K562 (cell line): Measurements from ENCODE around the gene KIAA0319L. TPM values are rescaled to one million over a fixed set of nuclear protein-coding genes. Genes with fewer than 3 reads are reported as not detected.

Experiments used
- ARNT ChIP-seq, 2 experiments: fragments of 450-650 bp; IDR thresholded peaks; 2 replicates each; pipeline ENCODE4 v1.6.1; 2016; ENCODE audit warnings: mild to moderate bottlenecking in 1 of 2
- CEBPB ChIP-seq: fragments of 450-650 bp; IDR thresholded peaks from 2 replicates; pipeline ENCODE4 v1.6.1; 2016; ENCODE audit warnings: missing genetic modification characterization, missing compliant biosample characterization
- CGGBP1 ChIP-seq: fragments of 250-450 bp; sonication (Bioruptor Pico); IDR thresholded peaks from 2 replicates; pipeline ENCODE4 v1.9.0; 2021; ENCODE audit warnings: mild to moderate bottlenecking
- CTBP1 ChIP-seq: fragments of 450-650 bp; IDR thresholded peaks from 2 replicates; pipeline ENCODE4 v1.6.1; 2016; ENCODE audit warnings: borderline replicate concordance
- ETV6 ChIP-seq, 3 experiments: fragments of 150-350 bp in 1 of 3; sonication (generic) in 1 of 3; formaldehyde crosslinking in 1 of 3; IDR thresholded peaks; 2 replicates each; pipeline versions ENCODE4 v1.6.1 to v1.8.0; 2014 to 2022; ENCODE audit warnings: borderline replicate concordance in 2 of 3, low read depth in 2 of 3, antibody characterized with exemption in 1 of 3, low read length in 1 of 3, mild to moderate bottlenecking in 1 of 3, missing genetic modification reagents in 1 of 3
- GTF2B ChIP-seq: IDR thresholded peaks from 2 replicates; pipeline ENCODE4 v1.6.1; 2011; ENCODE audit not compliant: insufficient read length; ENCODE audit errors: extremely low read depth
- HDAC6 ChIP-seq: IDR thresholded peaks from 2 replicates; pipeline ENCODE4 v1.6.1; 2012; ENCODE audit warnings: low read depth, mild to moderate bottlenecking, control low read depth, inconsistent platforms, low read length, moderate library complexity
- HDAC8 ChIP-seq: fragments of 450-650 bp; IDR thresholded peaks from 2 replicates; pipeline ENCODE4 v1.6.1; 2016; ENCODE audit warnings: mild to moderate bottlenecking, missing genetic modification characterization, moderate library complexity, missing compliant biosample characterization
- KAT8 ChIP-seq: fragments of 450-650 bp; IDR thresholded peaks from 2 replicates; pipeline ENCODE4 v1.6.1; 2016; ENCODE audit warnings: low read depth, mild to moderate bottlenecking
- MEIS2 ChIP-seq: fragments of 450-650 bp; IDR thresholded peaks from 2 replicates; pipeline ENCODE4 v1.6.1; 2014; ENCODE audit warnings: mild to moderate bottlenecking; ENCODE audit not compliant: partially characterized antibody
- POLR3A ChIP-seq: IDR thresholded peaks from 2 replicates; pipeline ENCODE4 v1.6.1; 2011; ENCODE audit warnings: borderline replicate concordance, mild to moderate bottlenecking, moderate library complexity; ENCODE audit not compliant: insufficient read length, insufficient read depth; ENCODE audit errors: extremely low read depth
- POLR3G ChIP-seq: IDR thresholded peaks from 2 replicates; pipeline ENCODE4 v1.6.1; 2011; ENCODE audit not compliant: insufficient read length, insufficient replicate concordance; ENCODE audit errors: extremely low read depth
- SFPQ ChIP-seq: fragments of 200-400 bp; formaldehyde crosslinking; IDR thresholded peaks from 2 replicates; pipeline ENCODE4 v1.6.1; 2017; ENCODE audit warnings: mild to moderate bottlenecking, low read depth, low read length, moderate library complexity
- SIN3B ChIP-seq: fragments of 450-650 bp; IDR thresholded peaks from 2 replicates; pipeline ENCODE4 v1.6.1; 2017; ENCODE audit warnings: low read depth, mild to moderate bottlenecking, moderate library complexity
- STAG1 ChIP-seq: sonication (generic); formaldehyde crosslinking; IDR thresholded peaks from 2 replicates; pipeline ENCODE4 v1.5.0; 2020; ENCODE audit warnings: missing genetic modification reagents, borderline replicate concordance
- USF1 ChIP-seq: sonication (generic); formaldehyde crosslinking; IDR thresholded peaks from 2 replicates; pipeline ENCODE4 v1.9.0; 2022; ENCODE audit warnings: mild to moderate bottlenecking, missing genetic modification reagents
- ZBTB9 ChIP-seq: fragments of 450-650 bp; formaldehyde crosslinking; IDR thresholded peaks from 2 replicates; pipeline ENCODE4 v1.4.0; 2020; ENCODE audit warnings: mild to moderate bottlenecking, moderate library complexity
- ZNF764 ChIP-seq: fragments of 250-450 bp; sonication (Bioruptor Pico); IDR thresholded peaks from 2 replicates; pipeline ENCODE4 v1.4.0; 2020; ENCODE audit warnings: low read depth, mild to moderate bottlenecking, moderate library complexity
- polyA plus RNA-seq, 8 experiments: library from polyadenylated mRNA; depleted of rRNA in 4 of 8; stranded (reverse) in 5 of 8; unstranded in 3 of 8; fragments of >200 nt; fragmentation: Nextera tagmentation in 2 of 8; fragmentation: Illumina TruSeq in 1 of 8; extraction: Ambion mirVana in 2 of 8; extraction: Trizol in 1 of 8; gene quantifications; 2 replicates each; pipeline versions ENCODE4 v1.2.1 to v1.2.3, GENCODE V29; 2011 to 2014; ENCODE audit warnings: inconsistent platforms in 1 of 8, missing spikeins in 1 of 8
- total RNA-seq, 7 experiments: library from RNA; depleted of rRNA in 6 of 7; stranded (reverse); fragments of >200 nt in 6 of 7; fragmentation: Illumina TruSeq in 2 of 7; extraction: Trizol in 2 of 7; gene quantifications; 2 replicates each; pipeline versions ENCODE4 v1.2.1 to v1.2.3, GENCODE V29; 2011 to 2021; ENCODE audit warnings: low replicate concordance in 1 of 7
- TF ChIP-seq, protein P1 (sequence below): fragments of 450-650 bp; formaldehyde crosslinking; IDR thresholded peaks from 2 replicates; pipeline ENCODE4 v1.4.0; 2022; ENCODE audit warnings: missing genetic modification characterization

The KIAA0319L gene
- total and polyA plus RNA-seq, 9 of the 15 experiments (the other 6 are each of a cell fraction or from before 2014, with no cell fraction given) = 2.4 to 51.7 (median 27.4) TPM

DNA sequence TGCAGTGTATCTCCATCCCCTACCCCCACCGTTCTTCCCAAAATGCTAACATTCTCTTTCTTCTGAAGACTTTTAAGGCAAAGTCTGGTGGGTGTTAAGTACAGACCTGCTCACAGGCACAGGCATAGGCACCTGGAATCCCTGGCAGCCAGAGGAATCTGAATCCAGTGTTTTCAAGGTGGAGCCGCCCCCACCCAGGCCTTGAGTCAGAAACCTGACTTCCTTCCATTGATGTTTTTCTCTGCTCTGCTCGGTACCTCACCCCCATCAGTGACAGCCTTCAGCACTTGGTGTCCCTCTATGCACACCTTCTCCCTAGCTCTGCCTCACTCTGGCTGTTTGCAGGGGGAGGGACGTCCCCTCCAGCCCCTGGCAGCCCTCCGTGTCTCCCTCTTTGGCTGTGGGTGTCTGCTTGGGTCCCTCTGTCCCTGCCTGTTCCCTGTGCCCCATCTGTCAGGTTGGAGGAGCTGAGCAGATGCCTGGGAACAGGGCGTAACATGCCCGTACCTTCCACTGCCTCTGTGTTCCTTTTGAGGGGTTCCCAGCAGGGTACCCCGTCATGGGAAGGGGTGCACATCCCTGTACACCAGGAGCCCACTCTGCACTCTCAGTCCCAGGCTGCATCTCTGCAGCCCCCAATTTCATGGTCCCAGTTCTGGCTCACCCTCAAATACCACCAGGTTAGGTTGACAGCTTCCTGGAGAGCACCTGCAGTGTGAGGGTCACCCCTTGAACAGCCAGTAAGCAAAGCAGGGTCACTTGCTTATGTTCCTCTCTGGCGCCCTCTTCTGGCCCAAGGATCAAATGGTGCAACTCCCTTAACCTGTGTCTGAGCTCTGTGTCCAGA is 7.1 kb upstream of the KIAA0319L start (continued):
- TF ChIP-seq HDAC6 (no peak), STAG1 (CRISPR knock-in tag) (peak; percentile 65; the same call in 1 of the 2 replicates), KAT8 (no peak), CEBPB (0 out of 2 replicates have a peak, but pooled peaks have one; percentile 15), CGGBP1 (CRISPR knock-in tag) (no peak), ZBTB9 (CRISPR knock-in tag) (no peak), ARNT (IDR thresholded peaks at IDR 0.05) (0 out of 4 replicates have a peak, but pooled peaks of 1 of the 2 experiments have one; percentile 49), HDAC8 (tag) (no peak), CTBP1 (0 out of 2 replicates have a peak, but pooled peaks have one; percentile 37), SFPQ (no peak), SIN3B (no peak), GTF2B (no peak), ETV6 (IDR thresholded peaks at IDR 0.05; ENCODE audit: borderline replicate concordance in 1 of 2, low read depth in 2 of 2, low read length in 1 of 2) (no peak), ETV6 (CRISPR knock-in tag; IDR thresholded peaks at IDR 0.05; ENCODE audit: borderline replicate concordance) (no peak), POLR3G (no peak), USF1 (0 out of 2 replicates have a peak, but pooled peaks have one; percentile 32), ZNF764 (CRISPR knock-in tag) (no peak), POLR3A (no peak), MEIS2 (no peak)
- TF ChIP-seq, protein P1, sequence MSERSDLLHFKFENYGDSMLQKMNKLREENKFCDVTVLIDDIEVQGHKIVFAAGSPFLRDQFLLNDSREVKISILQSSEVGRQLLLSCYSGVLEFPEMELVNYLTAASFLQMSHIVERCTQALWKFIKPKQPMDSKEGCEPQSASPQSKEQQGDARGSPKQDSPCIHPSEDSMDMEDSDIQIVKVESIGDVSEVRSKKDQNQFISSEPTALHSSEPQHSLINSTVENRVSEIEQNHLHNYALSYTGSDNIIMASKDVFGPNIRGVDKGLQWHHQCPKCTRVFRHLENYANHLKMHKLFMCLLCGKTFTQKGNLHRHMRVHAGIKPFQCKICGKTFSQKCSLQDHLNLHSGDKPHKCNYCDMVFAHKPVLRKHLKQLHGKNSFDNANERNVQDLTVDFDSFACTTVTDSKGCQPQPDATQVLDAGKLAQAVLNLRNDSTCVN (CRISPR knock-in tag) = 0 out of 2 replicates have a peak, but pooled peaks have one; percentile 15
